H1 (cell line): ENCODE measurements around the gene PHLDA1.

Experiments
- CTCF ChIP-seq, 3 experiments: IDR thresholded peaks; 1 replicate in 2 of 3; 2 replicates in 1 of 3; pipeline versions ENCODE4 v1.5.1 to v1.6.1; 2011; ENCODE audit warnings: low read length in 3 of 3, mild to moderate bottlenecking in 3 of 3, inconsistent platforms in 2 of 3, low read depth in 1 of 3, moderate library complexity in 1 of 3; ENCODE audit not compliant: insufficient read depth in 1 of 3; ENCODE audit errors: control extremely low read depth in 1 of 3
- EZH2 ChIP-seq: fragments of 200-600 bp; sonication (generic); IDR thresholded peaks from 2 replicates; pipeline ENCODE4 v1.7.1; 2012; ENCODE audit warnings: low read depth, mild to moderate bottlenecking, moderate library complexity, low read length, inconsistent platforms; ENCODE audit not compliant: severe bottlenecking
- POLR2A ChIP-seq, 2 experiments: IDR thresholded peaks; 1 replicate in 1 of 2; 2 replicates in 1 of 2; pipeline ENCODE4 v1.6.1; 2011; ENCODE audit warnings: low read depth in 2 of 2, low read length in 2 of 2, mild to moderate bottlenecking in 2 of 2; ENCODE audit errors: control extremely low read depth in 1 of 2
- POLR2AphosphoS5 ChIP-seq: IDR thresholded peaks from 2 replicates; pipeline ENCODE4 v1.6.1; 2011; ENCODE audit warnings: low read depth, low read length
- SP1 ChIP-seq: IDR thresholded peaks from 2 replicates; pipeline ENCODE4 v1.6.1; 2011; ENCODE audit warnings: low read depth, low read length
- TAF1 ChIP-seq: IDR thresholded peaks from 2 replicates; pipeline ENCODE4 v1.6.1; 2011; ENCODE audit warnings: mild to moderate bottlenecking, low read depth, low read length
- TEAD4 ChIP-seq: IDR thresholded peaks from 2 replicates; pipeline ENCODE4 v1.6.1; 2012; ENCODE audit warnings: low read depth, low read length, inconsistent platforms, mixed read lengths
- TF ChIP-seq, protein P1 (sequence below): IDR thresholded peaks from 2 replicates; pipeline ENCODE4 v1.6.1; 2012; ENCODE audit warnings: low read length, inconsistent platforms
- TF ChIP-seq, protein P2 (sequence below): IDR thresholded peaks from 2 replicates; pipeline ENCODE4 v1.6.1; 2012; ENCODE audit warnings: inconsistent platforms

DNA sequence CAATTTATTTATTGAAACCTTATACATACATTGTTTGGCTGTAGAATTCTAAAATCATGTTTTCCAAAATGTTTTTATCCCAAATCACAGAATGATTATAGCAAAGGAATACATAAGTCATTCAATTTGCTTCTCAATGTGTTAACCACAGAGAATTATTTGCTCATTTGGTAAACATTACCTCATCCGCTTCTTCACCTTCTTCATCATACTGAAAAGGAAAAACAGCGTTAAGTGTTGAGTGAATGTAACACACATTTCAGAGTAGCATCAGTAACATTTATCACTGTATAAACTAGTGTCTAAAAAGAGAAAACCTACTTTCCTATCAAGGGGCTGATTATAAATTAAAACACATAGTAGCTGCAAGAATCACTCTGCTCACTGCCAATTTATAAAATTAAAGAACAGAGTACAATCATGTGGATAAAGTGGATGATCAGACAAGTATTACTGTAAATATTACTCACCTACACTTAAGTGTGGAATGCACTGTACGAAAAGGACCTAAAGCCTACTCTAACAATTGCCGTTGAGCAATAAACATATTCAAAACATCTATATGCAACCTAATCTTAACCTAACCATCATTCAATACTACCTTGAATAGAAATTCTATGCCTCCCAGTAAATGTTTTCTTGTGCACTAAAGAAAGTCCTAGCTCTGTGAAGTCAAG, 18.1 kb upstream of the PHLDA1 start:
- TF ChIP-seq TAF1 (no peak), EZH2 (no peak), POLR2A (IDR thresholded peaks at IDR 0.05; ENCODE audit: control extremely low read depth in 1 of 2, low read depth in 2 of 2, low read length in 2 of 2) (no peak), SP1 (no peak), CTCF (IDR thresholded peaks at IDR 0.05; ENCODE audit: control extremely low read depth in 1 of 3, insufficient read depth in 1 of 3, low read depth in 1 of 3, low read length in 3 of 3) (no peak), POLR2AphosphoS5 (no peak), TEAD4 (no peak)
- TF ChIP-seq, protein P1, sequence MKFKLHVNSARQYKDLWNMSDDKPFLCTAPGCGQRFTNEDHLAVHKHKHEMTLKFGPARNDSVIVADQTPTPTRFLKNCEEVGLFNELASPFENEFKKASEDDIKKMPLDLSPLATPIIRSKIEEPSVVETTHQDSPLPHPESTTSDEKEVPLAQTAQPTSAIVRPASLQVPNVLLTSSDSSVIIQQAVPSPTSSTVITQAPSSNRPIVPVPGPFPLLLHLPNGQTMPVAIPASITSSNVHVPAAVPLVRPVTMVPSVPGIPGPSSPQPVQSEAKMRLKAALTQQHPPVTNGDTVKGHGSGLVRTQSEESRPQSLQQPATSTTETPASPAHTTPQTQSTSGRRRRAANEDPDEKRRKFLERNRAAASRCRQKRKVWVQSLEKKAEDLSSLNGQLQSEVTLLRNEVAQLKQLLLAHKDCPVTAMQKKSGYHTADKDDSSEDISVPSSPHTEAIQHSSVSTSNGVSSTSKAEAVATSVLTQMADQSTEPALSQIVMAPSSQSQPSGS, result no peak
- TF ChIP-seq, protein P2, sequence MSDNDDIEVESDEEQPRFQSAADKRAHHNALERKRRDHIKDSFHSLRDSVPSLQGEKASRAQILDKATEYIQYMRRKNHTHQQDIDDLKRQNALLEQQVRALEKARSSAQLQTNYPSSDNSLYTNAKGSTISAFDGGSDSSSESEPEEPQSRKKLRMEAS, result no peak
